ENCODE measurements around the gene PRRT1. TPM values are rescaled to one million over a fixed set of nuclear protein-coding genes. Genes with fewer than 3 reads are reported as not detected.
"Not testable (repeated sequence)": the region's sequence is repeated elsewhere in the genome, so short reads cannot be mapped to it uniquely, and the experiment has no call there.

Gene PRRT1
- total RNA-seq, 6 donors from 2014 or later: 0.69 to 6.3 (median 0.98) TPM; not detected in 1

GRCh38 chr6:32108727-32109113, 43.0 kb downstream of the PRRT1 start:
- H3K27ac ChIP-seq: peak overlapping the region; percentile 79 to 86 (median 84)
- peaks cover 59 to 76% (median 73%) of the 10 kb centered on the region in 4 donors for H3K4me1 ChIP-seq
- H3K9me3 ChIP-seq: no peaks in the 10 kb centered on the region
- H3K36me3 ChIP-seq: no peaks in the 10 kb centered on the region
- ATAC-seq (ENCODE audit: low FRiP score in 2 of 2): no peak
- no peaks in the 10 kb centered on the region for H3K27me3 ChIP-seq
- H3K4me3 ChIP-seq: peak overlapping the region; percentile 8 to 49 (median 43)
- TF ChIP-seq EP300 (IDR thresholded peaks at IDR 0.05) (no peak), CTCF (IDR thresholded peaks at IDR 0.05) (no peak), POLR2A (IDR thresholded peaks at IDR 0.05) (no peak), POLR2AphosphoS5 (IDR thresholded peaks at IDR 0.05) (no peak)
- WGBS, 2 donors: 31 to 32% methylated on average over 6 of the region's 6 CpGs
- no peak for DNase-seq

- Histone ChIP-seq H3K4me3 (peak overlapping the region; percentile 8 to 49 (median 43)), H3K36me3 (no peaks in the 10 kb centered on the region), H3K27me3 (no peaks in the 10 kb centered on the region), H3K9me3 (no peaks in the 10 kb centered on the region), H3K27ac (peak overlapping the region; percentile 79 to 86 (median 84)), H3K4me1 (peaks cover 53 to 70% (median 67%) of the 10 kb centered on the region in 4 donors)
- 5 to 12% methylated on average over 12 of the region's 15 CpGs for WGBS, 2 donors
- TF ChIP-seq POLR2A (IDR thresholded peaks at IDR 0.05): peak in 1 of 4 donors; percentile 10
- peak in 3 of 4 donors; percentile 44 to 89 (median 81) for TF ChIP-seq EP300 (IDR thresholded peaks at IDR 0.05)
- peak; percentile 64 to 68 for TF ChIP-seq POLR2AphosphoS5 (IDR thresholded peaks at IDR 0.05)
- no peak for TF ChIP-seq CTCF (IDR thresholded peaks at IDR 0.05)
- peak; percentile 37 to 87 for DNase-seq
- ATAC-seq (ENCODE audit: low FRiP score in 2 of 2): peak; percentile 50 to 58
Observed at GRCh38 chr6:32108094-32108627, 43.6 kb downstream of the PRRT1 start.

- DNase-seq (no peak), ATAC-seq (ENCODE audit: low FRiP score in 2 of 2) (peak in 1 of 2 donors; percentile 26)
- Histone ChIP-seq H3K27ac (peak overlapping the region; percentile 79 to 86 (median 84)), H3K9me3 (no peaks in the 10 kb centered on the region), H3K27me3 (no peaks in the 10 kb centered on the region), H3K36me3 (no peaks in the 10 kb centered on the region), H3K4me3 (peak overlapping the region in 3 of 4 donors; percentile 4 to 49 (median 46)), H3K4me1 (peaks cover 48 to 63% (median 59%) of the 10 kb centered on the region in 4 donors)
- TF ChIP-seq POLR2AphosphoS5 (IDR thresholded peaks at IDR 0.05) (peak; percentile 42 to 73), EP300 (IDR thresholded peaks at IDR 0.05) (peak in 1 of 4 donors; percentile 52), POLR2A (IDR thresholded peaks at IDR 0.05) (no peak), CTCF (IDR thresholded peaks at IDR 0.05) (no peak)
- WGBS, 2 donors: 71 to 91% methylated on average over 1 of the region's 1 CpG
Observed at GRCh38 chr6:32107406-32107805, 44.3 kb downstream of the PRRT1 start.

- peaks cover 0 to 3% (median 0%) of the 10 kb centered on the region in 4 donors for H3K36me3 ChIP-seq
- no peaks in the 10 kb centered on the region for H3K9me3 ChIP-seq
- WGBS, 2 donors: 78 to 81% methylated on average over 4 of the region's 4 CpGs
- DNase-seq (no peak), ATAC-seq (ENCODE audit: low FRiP score in 2 of 2) (no peak)
- H3K27ac ChIP-seq: peak overlapping the region in 1 of 4 donors; percentile 86
- no peak for TF ChIP-seq CTCF (IDR thresholded peaks at IDR 0.05)
- TF ChIP-seq EP300 (IDR thresholded peaks at IDR 0.05): no peak
- TF ChIP-seq POLR2A (IDR thresholded peaks at IDR 0.05): no peak
- TF ChIP-seq POLR2AphosphoS5 (IDR thresholded peaks at IDR 0.05): no peak
- H3K4me3 ChIP-seq: no peak overlapping the region
- H3K27me3 ChIP-seq: no peaks in the 10 kb centered on the region
- H3K4me1 ChIP-seq: peaks cover 38 to 44% (median 42%) of the 10 kb centered on the region in 4 donors
Observed at GRCh38 chr6:32105433-32105832, 46.3 kb downstream of the PRRT1 start.

GRCh38 chr6:32102255-32102654, 49.5 kb downstream of the PRRT1 start:
- TF ChIP-seq POLR2AphosphoS5 (IDR thresholded peaks at IDR 0.05) (no peak), POLR2A (IDR thresholded peaks at IDR 0.05) (no peak), EP300 (IDR thresholded peaks at IDR 0.05) (no peak), CTCF (IDR thresholded peaks at IDR 0.05) (no peak)
- Histone ChIP-seq H3K4me1 (peaks cover 10 to 21% (median 13%) of the 10 kb centered on the region in 4 donors), H3K4me3 (no peak overlapping the region), H3K27ac (no peak overlapping the region), H3K36me3 (peaks cover 0 to 10% (median 2%) of the 10 kb centered on the region in 4 donors), H3K9me3 (no peaks in the 10 kb centered on the region), H3K27me3 (no peaks in the 10 kb centered on the region)
- ATAC-seq (ENCODE audit: low FRiP score in 2 of 2) (no peak), DNase-seq (no peak)
- 89 to 96% methylated on average over 3 of the region's 3 CpGs for WGBS, 2 donors

- not testable (repeated sequence) for DNase-seq; H3K9me3 ChIP-seq; H3K4me3 ChIP-seq; H3K27me3 ChIP-seq; H3K27ac ChIP-seq; ATAC-seq (ENCODE audit: low FRiP score in 2 of 2)
- Histone ChIP-seq H3K36me3 (peaks cover 0 to 30% (median 12%) of the 10 kb centered on the region in 4 donors), H3K4me1 (peaks cover 0 to 17% (median 4%) of the 10 kb centered on the region in 4 donors)
- WGBS, 2 donors: 80 to 91% methylated on average over 8 of the region's 8 CpGs
Observed at GRCh38 chr6:32100251-32100650, 51.5 kb downstream of the PRRT1 start.

All from upper lobe of left lung (tissue), 6 donors.